Measurements from ENCODE around the gene BAG5. TPM values are rescaled to one million over a fixed set of nuclear protein-coding genes. Genes with fewer than 3 reads are reported as not detected.

BAG5 gene
- total RNA-seq, 1 donor from 2014 or later, result 28.8 TPM

GRCh38 chr14:103535891-103536565 is 26.4 kb downstream of the BAG5 start:
- H3K9me3 Mint-ChIP-seq, result no peaks in the 10 kb centered on the region
- CTCF ChIA-PET, result interaction anchor here (1.0 kb wide), 1 partner anchor 17 kb away, joined by 3 read pairs; no protein-coding TSS in a partner anchor
- no peak overlapping the region for H3K4me3 Mint-ChIP-seq
- DNase-seq (no peak), ATAC-seq (ENCODE audit: low read depth) (no peak)
- intact Hi-C loops (cut with micrococcal nuclease), result no loop called here
- no peak overlapping the region for H3K27ac Mint-ChIP-seq
- no peaks in the 10 kb centered on the region for H3K27me3 Mint-ChIP-seq
- no peak for TF ChIP-seq CTCF (IDR thresholded peaks at IDR 0.05)
- peaks cover 23% of the 10 kb centered on the region for H3K36me3 Mint-ChIP-seq (ENCODE audit: low read depth)
- H3K4me1 Mint-ChIP-seq, result peaks cover 7% of the 10 kb centered on the region
- POLR2A ChIA-PET, result interaction anchor here (0.5 to 1.5 kb wide), 2 partner anchors 9 to 1433 kb away, joined by 6 to 7 read pairs; no protein-coding TSS in a partner anchor

- no peak overlapping the region for H3K27ac Mint-ChIP-seq
- ChIA-PET CTCF (interaction anchor here (1.0 kb wide), 1 partner anchor 17 kb away, joined by 3 read pairs; no protein-coding TSS in a partner anchor), POLR2A (no interaction called here)
Measured at GRCh38 chr14:103535081-103535890, 27.2 kb downstream of the BAG5 start.

GRCh38 chr14:103534576-103535061 is 27.8 kb downstream of the BAG5 start:
- POLR2A ChIA-PET, result no interaction called here
- CTCF ChIA-PET, result no interaction called here
- no peak for ATAC-seq (ENCODE audit: low read depth)

More at GRCh38 chr14:103535081-103535890, 27.2 kb downstream of the BAG5 start:
- no peak for DNase-seq
- no peak overlapping the region for H3K4me3 Mint-ChIP-seq
- H3K9me3 Mint-ChIP-seq, result no peaks in the 10 kb centered on the region
- intact Hi-C loops (cut with micrococcal nuclease), result no loop called here
- peaks cover 13% of the 10 kb centered on the region for H3K4me1 Mint-ChIP-seq
- H3K36me3 Mint-ChIP-seq (ENCODE audit: low read depth), result peaks cover 23% of the 10 kb centered on the region
- ATAC-seq (ENCODE audit: low read depth), result no peak
- TF ChIP-seq CTCF (IDR thresholded peaks at IDR 0.05), result no peak
- H3K27me3 Mint-ChIP-seq, result no peaks in the 10 kb centered on the region

GRCh38 chr14:103533999-103534575 is 28.4 kb downstream of the BAG5 start:
- ChIA-PET CTCF (no interaction called here), POLR2A (no interaction called here)
- no peak overlapping the region for H3K4me3 Mint-ChIP-seq
- no peak overlapping the region for H3K27ac Mint-ChIP-seq
- intact Hi-C loops (cut with micrococcal nuclease), result no loop called here
- ATAC-seq (ENCODE audit: low read depth) (no peak), DNase-seq (no peak)
- peaks cover 26% of the 10 kb centered on the region for H3K36me3 Mint-ChIP-seq (ENCODE audit: low read depth)
- TF ChIP-seq CTCF (IDR thresholded peaks at IDR 0.05), result no peak
- H3K4me1 Mint-ChIP-seq, result peaks cover 23% of the 10 kb centered on the region
- no peaks in the 10 kb centered on the region for H3K27me3 Mint-ChIP-seq
- no peaks in the 10 kb centered on the region for H3K9me3 Mint-ChIP-seq

More at GRCh38 chr14:103534576-103535061, 27.8 kb downstream of the BAG5 start:
- H3K4me1 Mint-ChIP-seq, result peaks cover 20% of the 10 kb centered on the region
- no peak for TF ChIP-seq CTCF (IDR thresholded peaks at IDR 0.05)
- H3K27me3 Mint-ChIP-seq, result no peaks in the 10 kb centered on the region
- no peak for DNase-seq
- intact Hi-C loops (cut with micrococcal nuclease), result no loop called here
- no peaks in the 10 kb centered on the region for H3K9me3 Mint-ChIP-seq
- peaks cover 24% of the 10 kb centered on the region for H3K36me3 Mint-ChIP-seq (ENCODE audit: low read depth)
- H3K27ac Mint-ChIP-seq, result no peak overlapping the region
- H3K4me3 Mint-ChIP-seq, result no peak overlapping the region
